BE2C (cell line): ENCODE results near the gene ITGA7.
A peak's percentile ranks its signal among the peaks of the same experiment; 100 is the strongest.

ENCODE experiments used
- DNase-seq: peaks from one replicate; pipeline ENCODE4 v3.0.0-alpha.2; 2020
- H3K27me3 ChIP-seq: fragments of 250-450 bp; sonication (Bioruptor Pico); 2 replicates; pipeline ENCODE4 v1.5.1; 2020; ENCODE audit warnings: mild to moderate bottlenecking
- H3K36me3 ChIP-seq: fragments of 250-450 bp; sonication (Bioruptor Pico); 2 replicates; pipeline ENCODE4 v1.5.1; 2020; ENCODE audit warnings: mild to moderate bottlenecking
- H3K4me1 ChIP-seq: fragments of 250-450 bp; sonication (Bioruptor Pico); 2 replicates; pipeline ENCODE4 v1.5.1; 2020
- H3K4me3 ChIP-seq: 2 replicates; pipeline ENCODE4 v1.5.1; 2011; ENCODE audit warnings: low read depth, low read length
- H3K9me3 ChIP-seq: fragments of 250-450 bp; sonication (Bioruptor Pico); 2 replicates; pipeline ENCODE4 v1.5.1; 2020
- CTCF ChIP-seq: IDR thresholded peaks from 2 replicates; pipeline ENCODE4 v1.5.1; 2012; ENCODE audit warnings: mild to moderate bottlenecking, low read depth, low read length

The ITGA7 gene

DNA sequence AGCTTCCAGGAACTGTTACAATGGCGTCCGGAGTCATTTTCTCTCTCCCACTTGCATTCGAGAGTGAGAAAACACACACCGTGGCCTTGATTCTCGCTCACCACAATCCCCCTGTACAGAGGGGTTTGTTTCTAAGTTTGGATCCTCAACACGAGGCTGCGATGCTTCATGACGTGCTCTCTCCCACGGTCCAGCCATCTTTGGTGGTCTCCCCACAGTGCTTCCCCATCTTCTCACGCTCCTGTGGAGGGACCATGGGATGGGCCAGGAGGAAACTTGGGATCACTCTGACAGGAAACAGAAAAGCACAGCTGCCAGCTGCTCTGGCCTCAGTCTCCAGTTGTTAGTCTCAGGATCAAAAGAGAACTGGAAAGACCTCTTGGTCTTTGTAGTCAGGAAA lies 42.9 kb downstream of the ITGA7 start:
- TF ChIP-seq CTCF: no peak

GRCh38 chr12:55663391-55663790 lies 44.3 kb downstream of the ITGA7 start:
- peaks cover 28% of the 10 kb centered on the region for H3K27me3 ChIP-seq
- DNase-seq: no peak
- TF ChIP-seq CTCF: no peak
- no peak overlapping the region for H3K4me3 ChIP-seq
- H3K36me3 ChIP-seq: no peaks in the 10 kb centered on the region
- H3K9me3 ChIP-seq: no peaks in the 10 kb centered on the region
- no peaks in the 10 kb centered on the region for H3K4me1 ChIP-seq

More for the DNA sequence above, 42.9 kb downstream of the ITGA7 start:
- no peaks in the 10 kb centered on the region for H3K9me3 ChIP-seq
- no peaks in the 10 kb centered on the region for H3K36me3 ChIP-seq
- H3K4me1 ChIP-seq: no peaks in the 10 kb centered on the region
- no peak overlapping the region for H3K4me3 ChIP-seq
- DNase-seq: no peak
- peaks cover 25% of the 10 kb centered on the region for H3K27me3 ChIP-seq

DNA sequence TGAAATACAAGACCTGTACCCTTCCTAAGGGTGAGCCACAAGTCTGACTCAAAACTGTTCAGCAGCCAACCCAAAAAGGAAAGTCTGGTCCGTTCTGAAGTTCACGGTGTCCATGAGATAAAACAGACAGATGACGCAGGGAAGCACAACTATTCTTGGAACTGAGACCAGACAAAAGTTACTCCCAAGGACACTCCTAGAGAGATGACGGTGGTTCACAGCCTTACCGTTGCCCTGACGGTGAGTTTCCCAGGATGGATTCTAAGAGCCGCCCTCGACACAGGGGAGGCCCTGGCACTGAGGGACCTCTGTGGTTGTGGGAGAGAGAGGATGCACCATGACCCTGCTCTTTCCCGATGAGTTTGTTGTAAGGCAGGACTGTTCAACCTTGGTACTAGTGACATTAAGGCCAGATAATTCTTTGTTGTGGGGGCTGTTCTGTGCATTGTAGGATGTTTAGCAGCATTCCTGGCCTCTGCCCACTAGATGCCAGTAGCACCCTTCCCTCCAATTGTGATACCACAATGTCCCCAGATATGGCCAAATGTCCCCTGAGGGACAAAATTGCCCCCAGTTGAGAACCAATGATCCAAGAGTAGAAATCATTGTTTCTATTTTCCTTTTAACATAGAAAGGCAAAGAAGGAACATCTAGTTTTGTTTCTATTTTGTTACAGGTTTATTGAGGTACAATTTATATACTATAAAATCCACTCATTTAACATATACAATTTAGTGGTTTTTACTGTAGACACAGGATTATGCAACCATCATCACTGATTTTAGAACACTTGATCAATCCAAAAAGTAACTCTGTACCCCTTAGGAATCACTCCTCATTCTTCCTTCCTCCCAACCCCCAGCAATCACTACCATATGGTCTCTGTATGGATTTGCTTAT lies 48.0 kb downstream of the ITGA7 start:
- peak; percentile 66 for TF ChIP-seq CTCF
- Histone ChIP-seq H3K4me3 (no peak overlapping the region), H3K27me3 (peaks cover 43% of the 10 kb centered on the region), H3K9me3 (no peaks in the 10 kb centered on the region), H3K4me1 (no peaks in the 10 kb centered on the region), H3K36me3 (no peaks in the 10 kb centered on the region)
- DNase-seq: peak; percentile 38

DNA sequence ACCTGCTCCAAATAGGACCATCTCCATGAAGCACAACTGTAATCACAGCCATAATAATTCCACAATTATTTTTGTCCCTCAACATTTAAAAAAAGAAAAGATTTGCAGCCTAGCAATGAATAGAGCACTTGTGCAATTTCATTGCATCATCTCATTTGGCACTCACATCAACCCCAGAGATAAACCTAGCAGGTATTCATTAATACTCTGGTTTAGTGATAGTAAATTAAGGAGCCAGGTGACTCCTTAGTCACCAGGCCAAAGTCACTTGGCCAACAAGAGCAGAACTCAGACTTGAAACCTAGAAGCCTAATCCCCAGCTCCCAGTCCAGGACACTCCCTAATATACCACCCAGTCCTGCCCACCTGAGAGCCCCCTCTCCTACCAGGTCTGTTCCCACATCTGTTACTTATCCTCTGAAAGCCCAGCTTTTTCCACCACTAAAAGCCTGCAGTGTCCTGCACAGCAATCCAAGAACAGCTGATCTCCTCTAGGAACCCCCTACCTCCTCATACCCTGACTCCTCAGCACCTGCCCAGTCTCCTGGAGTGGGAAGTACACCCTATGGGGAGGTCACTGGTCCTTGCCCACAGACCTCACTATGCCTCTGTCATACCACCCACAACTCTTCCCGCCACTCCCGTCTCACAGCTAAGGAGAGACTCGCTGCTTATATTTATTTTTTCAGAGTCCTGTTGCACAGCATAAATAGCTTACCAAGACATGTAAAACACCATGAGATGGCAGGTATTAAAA lies 48.9 kb downstream of the ITGA7 start:
- Histone ChIP-seq H3K4me1 (no peaks in the 10 kb centered on the region), H3K4me3 (no peak overlapping the region), H3K36me3 (no peaks in the 10 kb centered on the region), H3K9me3 (no peaks in the 10 kb centered on the region), H3K27me3 (peaks cover 43% of the 10 kb centered on the region)
- no peak for DNase-seq
- TF ChIP-seq CTCF: no peak

DNA sequence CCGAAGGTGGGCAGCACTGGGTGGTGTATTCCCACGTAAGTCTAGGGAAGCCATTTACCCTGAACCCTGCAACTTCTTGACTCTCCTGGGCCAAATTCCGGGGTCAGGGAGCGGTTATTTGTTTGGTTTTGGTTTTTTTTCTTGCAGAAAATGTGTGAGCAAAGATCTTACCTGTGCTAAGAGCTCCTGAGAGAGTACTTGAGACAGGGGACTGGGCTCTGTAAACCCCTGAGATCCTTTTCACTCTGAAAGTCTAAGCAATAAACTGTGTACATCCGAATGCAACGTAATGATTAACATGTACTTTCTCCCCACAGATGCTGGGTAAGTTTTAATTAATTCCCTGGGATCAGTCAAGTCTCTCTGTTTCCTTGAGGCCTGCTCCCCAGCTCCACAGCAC lies 49.5 kb downstream of the ITGA7 start:
- no peak overlapping the region for H3K4me3 ChIP-seq
- no peaks in the 10 kb centered on the region for H3K36me3 ChIP-seq
- DNase-seq: no peak
- H3K9me3 ChIP-seq: no peaks in the 10 kb centered on the region
- TF ChIP-seq CTCF: no peak
- no peaks in the 10 kb centered on the region for H3K4me1 ChIP-seq
- H3K27me3 ChIP-seq: peaks cover 43% of the 10 kb centered on the region

DNA sequence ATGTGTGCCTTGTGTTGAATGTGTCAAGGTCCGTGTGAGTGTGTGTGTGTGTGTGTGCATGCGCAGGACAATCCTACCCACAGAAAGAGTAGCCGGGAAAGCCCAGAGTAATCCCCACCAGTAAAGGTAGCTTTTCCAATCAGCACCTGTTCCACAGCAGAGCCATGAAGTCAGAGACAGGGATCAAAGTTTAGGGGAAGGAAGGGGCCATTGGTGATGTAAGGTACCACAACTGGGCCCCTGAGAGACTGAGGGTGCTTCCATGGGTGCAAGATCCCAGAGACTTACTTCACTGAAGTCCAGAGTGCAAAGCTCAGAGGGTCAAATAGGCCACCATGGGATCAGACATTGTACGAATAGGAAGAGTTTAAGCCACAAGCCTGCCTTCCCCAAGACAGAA lies 50.5 kb downstream of the ITGA7 start:
- DNase-seq: no peak
- H3K36me3 ChIP-seq: no peaks in the 10 kb centered on the region
- H3K27me3 ChIP-seq: peaks cover 34% of the 10 kb centered on the region
- H3K4me3 ChIP-seq: no peak overlapping the region
- TF ChIP-seq CTCF: no peak
- H3K9me3 ChIP-seq: no peaks in the 10 kb centered on the region
- no peaks in the 10 kb centered on the region for H3K4me1 ChIP-seq
